Glutamatergic neuron (in vitro differentiated cells): Measurements from ENCODE around the gene EYA4. TPM values are rescaled to one million over a fixed set of nuclear protein-coding genes. Genes with fewer than 3 reads are reported as not detected.

Experiments
- DNase-seq: peaks from one replicate; pipeline ENCODE4 v3.0.0; 2022
- H3K27ac Mint-ChIP-seq: one replicate; pipeline ENCODE4 v1.8.0; 2020; ENCODE audit warnings: mild to moderate bottlenecking, mixed read lengths, inconsistent platforms; ENCODE audit not compliant: unreplicated experiment
- H3K27me3 Mint-ChIP-seq: one replicate; pipeline ENCODE4 v1.8.0; 2020; ENCODE audit warnings: mild to moderate bottlenecking, moderate library complexity, mixed read lengths, inconsistent platforms; ENCODE audit not compliant: unreplicated experiment
- H3K36me3 Mint-ChIP-seq: one replicate; pipeline ENCODE4 v1.8.0; 2020; ENCODE audit warnings: mild to moderate bottlenecking, mixed read lengths, inconsistent platforms; ENCODE audit not compliant: unreplicated experiment
- H3K4me1 Mint-ChIP-seq: one replicate; pipeline ENCODE4 v1.8.0; 2020; ENCODE audit warnings: mild to moderate bottlenecking, low read depth, mixed read lengths, inconsistent platforms; ENCODE audit not compliant: unreplicated experiment
- H3K4me3 Mint-ChIP-seq: one replicate; pipeline ENCODE4 v1.8.0; 2020; ENCODE audit warnings: mild to moderate bottlenecking, mixed read lengths, inconsistent platforms; ENCODE audit not compliant: unreplicated experiment
- H3K9me3 Mint-ChIP-seq: one replicate; pipeline ENCODE4 v1.8.0; 2020; ENCODE audit warnings: mild to moderate bottlenecking, moderate library complexity, mixed read lengths, inconsistent platforms; ENCODE audit not compliant: unreplicated experiment
- CTCF ChIP-seq: fragments of 200-600 bp; sonication (generic); IDR thresholded peaks from one replicate; pipeline ENCODE4 v1.5.0; 2021; ENCODE audit not compliant: partially characterized antibody, unreplicated experiment
- total RNA-seq: library from RNA; stranded (reverse); fragmentation: NEBNext Ultra II Directional; extraction: Animal tissue kit (Norgen Biotek cat#: 25700); gene quantifications from one replicate; pipeline ENCODE4 v1.2.1, GENCODE V29; 2021; ENCODE audit not compliant: unreplicated experiment

EYA4 gene
- total RNA-seq, 1 donor from 2014 or later, result not detected

GRCh38 chr6:133446789-133447188 is 205.6 kb downstream of the EYA4 start:
- Mint-ChIP-seq H3K36me3 (no peaks in the 10 kb centered on the region), H3K4me1 (no peaks in the 10 kb centered on the region), H3K27me3 (no peaks in the 10 kb centered on the region), H3K9me3 (no peaks in the 10 kb centered on the region), H3K4me3 (no peak overlapping the region), H3K27ac (no peak overlapping the region)
- DNase-seq, result no peak
- TF ChIP-seq CTCF, result no peak

- no peaks in the 10 kb centered on the region for H3K27me3 Mint-ChIP-seq
- DNase-seq, result no peak
- no peak overlapping the region for H3K4me3 Mint-ChIP-seq
- H3K36me3 Mint-ChIP-seq, result no peaks in the 10 kb centered on the region
- no peak for TF ChIP-seq CTCF
- no peak overlapping the region for H3K27ac Mint-ChIP-seq
- no peaks in the 10 kb centered on the region for H3K4me1 Mint-ChIP-seq
- no peaks in the 10 kb centered on the region for H3K9me3 Mint-ChIP-seq
These were observed 206.8 kb downstream of the EYA4 start for GRCh38 chr6:133447924-133448323.

GRCh38 chr6:133456439-133456838 is 215.3 kb downstream of the EYA4 start:
- no peaks in the 10 kb centered on the region for H3K27me3 Mint-ChIP-seq
- no peaks in the 10 kb centered on the region for H3K9me3 Mint-ChIP-seq
- no peak overlapping the region for H3K27ac Mint-ChIP-seq
- no peak overlapping the region for H3K4me3 Mint-ChIP-seq
- TF ChIP-seq CTCF, result no peak
- DNase-seq, result no peak
- no peaks in the 10 kb centered on the region for H3K36me3 Mint-ChIP-seq
- peaks cover 22% of the 10 kb centered on the region for H3K4me1 Mint-ChIP-seq

GRCh38 chr6:133456944-133457343 is 215.8 kb downstream of the EYA4 start:
- no peaks in the 10 kb centered on the region for H3K9me3 Mint-ChIP-seq
- no peaks in the 10 kb centered on the region for H3K36me3 Mint-ChIP-seq
- H3K27me3 Mint-ChIP-seq, result no peaks in the 10 kb centered on the region
- DNase-seq, result no peak
- no peak overlapping the region for H3K4me3 Mint-ChIP-seq
- no peak for TF ChIP-seq CTCF
- no peak overlapping the region for H3K27ac Mint-ChIP-seq
- peaks cover 22% of the 10 kb centered on the region for H3K4me1 Mint-ChIP-seq

GRCh38 chr6:133460101-133460500 is 218.9 kb downstream of the EYA4 start:
- H3K36me3 Mint-ChIP-seq, result no peaks in the 10 kb centered on the region
- H3K27me3 Mint-ChIP-seq, result no peaks in the 10 kb centered on the region
- no peak for DNase-seq
- no peak overlapping the region for H3K27ac Mint-ChIP-seq
- no peaks in the 10 kb centered on the region for H3K9me3 Mint-ChIP-seq
- no peak overlapping the region for H3K4me3 Mint-ChIP-seq
- TF ChIP-seq CTCF, result no peak
- peaks cover 17% of the 10 kb centered on the region for H3K4me1 Mint-ChIP-seq
